Measurements from ENCODE around the gene LYRM1. TPM values are rescaled to one million over a fixed set of nuclear protein-coding genes. Genes with fewer than 3 reads are reported as not detected.

LYRM1 gene
- total and polyA plus RNA-seq, 2 of the 4 experiments (the other 2 are of a cell fraction): 19.0 to 35.0 TPM

- in situ Hi-C loops (cut with MboI; ENCODE audit: low sequenced_read_pairs): no loop called here
These were observed 30.6 kb downstream of the LYRM1 start for GRCh38 chr16:20931066-20931600.

More at GRCh38 chr16:20931066-20931600, 30.6 kb downstream of the LYRM1 start:
- H3K27me3 ChIP-seq (ENCODE audit: control insufficient read depth, insufficient read depth, low read length): no peaks in the 10 kb centered on the region
- H4K91ac ChIP-seq (ENCODE audit: insufficient read depth, low read depth, low read length): no peak overlapping the region
- H3K18ac ChIP-seq (ENCODE audit: low read depth, low read length): no peak overlapping the region
- ChIA-PET CTCF (no interaction called here), POLR2A (ENCODE audit: unreplicated experiment) (no interaction called here)
- H3K9me3 ChIP-seq (ENCODE audit: control insufficient read depth, insufficient read depth, low read length): no peaks in the 10 kb centered on the region
- H2BK5ac ChIP-seq (ENCODE audit: low read depth, low read length, poor library complexity, severe bottlenecking): no peak overlapping the region
- no peak overlapping the region for H4K8ac ChIP-seq (ENCODE audit: low read depth in 2 of 2, low read length in 2 of 2)
- no peak overlapping the region for H3K4me3 ChIP-seq (ENCODE audit: insufficient read depth, low read depth, low read length)
- no peak overlapping the region for H3K4ac ChIP-seq (ENCODE audit: low read depth, low read length)
- no peak overlapping the region for H2AFZ ChIP-seq (replicated peaks; ENCODE audit: low read length, poor library complexity)
- DNase-seq: no peak
- no peaks in the 10 kb centered on the region for H3K9me1 ChIP-seq (ENCODE audit: insufficient read depth, low read length)
- H3K4me1 ChIP-seq (ENCODE audit: control insufficient read depth, insufficient read depth, low read length): no peaks in the 10 kb centered on the region; the same call in 1 of the 2 replicates
- H3K56ac ChIP-seq (ENCODE audit: extremely low read depth, insufficient read depth, low read length): no peak overlapping the region
- no peak overlapping the region for H4K5ac ChIP-seq (ENCODE audit: low read depth, low read length)
- H2AK5ac ChIP-seq (ENCODE audit: low read depth, low read length): no peak overlapping the region
- H2BK15ac ChIP-seq (ENCODE audit: low read depth, low read length): no peak overlapping the region
- H2BK20ac ChIP-seq (ENCODE audit: low read depth, low read length): no peak overlapping the region
- dilution Hi-C loops (cut with HindIII; ENCODE audit: low sequenced_read_pairs, unreplicated experiment): no loop called here
- H3K14ac ChIP-seq (replicated peaks; ENCODE audit: low read depth, low read length): no peak overlapping the region
- WGBS, 2 experiments (ENCODE audit: extremely low coverage in 2 of 2, insufficient read length in 1 of 2): no CpG with 5 or more reads among the region's 5 CpGs
- no peak for ATAC-seq (ENCODE audit: low read depth)
- H3K23ac ChIP-seq (ENCODE audit: low read depth, low read length): no peak overlapping the region
- H3K9ac ChIP-seq (ENCODE audit: low read depth, low read length): no peak overlapping the region
- intact Hi-C loops (cut with micrococcal nuclease): no loop called here
- H2AK9ac ChIP-seq (replicated peaks; ENCODE audit: low read depth, low read length, poor library complexity): no peak overlapping the region
- H3K36me3 ChIP-seq (ENCODE audit: control insufficient read depth, insufficient read depth, low read length): no peaks in the 10 kb centered on the region
- H4K20me1 ChIP-seq (ENCODE audit: insufficient read depth, low read length): no peaks in the 10 kb centered on the region
- H2BK120ac ChIP-seq (ENCODE audit: low read depth, low read length): no peak overlapping the region
- no TSS peak for BruUV-seq (replicated peaks)
- no peak overlapping the region for H3K4me2 ChIP-seq (ENCODE audit: low read depth, low read length)
- H3K27ac ChIP-seq (ENCODE audit: insufficient read depth, low read length): no peak overlapping the region
- TF ChIP-seq MXI1 (IDR thresholded peaks at IDR 0.05; ENCODE audit: borderline replicate concordance, low read depth, low read length): no peak
- TF ChIP-seq MAZ (IDR thresholded peaks at IDR 0.05; ENCODE audit: borderline replicate concordance, low read depth, low read length): no peak
- no peak for TF ChIP-seq ELK1 (IDR thresholded peaks at IDR 0.05; ENCODE audit: borderline replicate concordance, low read depth, low read length)
- no peak for TF ChIP-seq USF2 (IDR thresholded peaks at IDR 0.05; ENCODE audit: low read depth, low read length)
- no peak for TF ChIP-seq CEBPB (IDR thresholded peaks at IDR 0.05; ENCODE audit: low read depth, low read length)
- TF ChIP-seq NFE2L2 (IDR thresholded peaks at IDR 0.05; ENCODE audit: low read depth, low read length): no peak
- no peak for TF ChIP-seq SMC3 (IDR thresholded peaks at IDR 0.05; ENCODE audit: low read depth, low read length)
- no peak for TF ChIP-seq CHD1 (IDR thresholded peaks at IDR 0.05; ENCODE audit: low read depth, low read length)
- TF ChIP-seq POLR2A (IDR thresholded peaks at IDR 0.05; ENCODE audit: low read depth, low read length): no peak
- no peak for TF ChIP-seq CTCF (conservative IDR thresholded peaks at IDR 0.05; ENCODE audit: low read depth, low read length)
- no peak for TF ChIP-seq RAD21 (IDR thresholded peaks at IDR 0.05; ENCODE audit: low read length)
- no peak for TF ChIP-seq BHLHE40 (IDR thresholded peaks at IDR 0.05; ENCODE audit: low read depth, low read length)
- TF ChIP-seq MAFK (IDR thresholded peaks at IDR 0.05; ENCODE audit: low read depth, low read length): no peak
- TF ChIP-seq RFX5 (IDR thresholded peaks at IDR 0.05; ENCODE audit: low read depth, low read length): no peak
- no peak for TF ChIP-seq RCOR1 (IDR thresholded peaks at IDR 0.05; ENCODE audit: insufficient replicate concordance, low read length)
- H3K79me1 ChIP-seq (ENCODE audit: low read depth in 1 of 2, low read length in 2 of 2): no peaks in the 10 kb centered on the region

Measured in IMR-90 (cell line).